Measurements from ENCODE around the gene SUPT3H.

The SUPT3H gene

DNA sequence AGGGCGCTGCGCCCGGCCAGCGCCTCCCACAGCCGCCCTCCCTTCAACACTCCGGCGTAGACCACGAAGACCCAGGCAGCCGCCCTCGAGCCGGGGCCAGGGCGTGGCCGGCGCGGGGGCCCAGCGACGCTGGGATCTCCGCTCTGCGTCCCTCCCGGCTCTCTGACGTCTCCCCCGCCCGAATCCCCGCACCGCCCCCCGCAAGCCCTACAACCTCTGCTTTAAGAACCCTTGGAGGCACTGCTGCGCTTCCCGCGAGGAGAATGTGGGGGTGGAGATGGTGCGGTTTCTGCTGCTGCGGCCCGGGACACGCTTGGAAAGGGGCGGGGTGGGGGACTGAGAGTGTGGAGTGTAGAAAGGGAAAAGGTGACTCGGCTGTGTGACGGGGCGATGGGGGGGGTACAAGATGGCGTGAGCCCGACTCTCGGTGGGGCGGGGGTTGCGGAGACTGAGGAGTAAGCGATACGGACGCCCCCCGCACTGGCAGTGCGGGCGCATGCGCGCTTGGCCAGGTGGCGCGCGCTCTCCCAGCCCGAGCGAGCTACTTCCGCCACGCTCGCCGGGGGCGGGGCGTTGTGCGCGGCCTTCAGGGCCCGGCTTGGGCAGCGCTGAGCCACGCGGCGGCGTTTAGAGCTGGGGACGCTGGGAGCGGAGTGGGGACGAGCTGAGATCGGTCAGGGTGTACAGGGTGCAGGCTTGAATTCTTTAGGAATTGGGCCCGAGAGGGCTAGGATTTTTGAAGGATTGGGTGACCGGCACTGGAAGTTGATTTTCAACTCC is at the start of gene SUPT3H:
Gene SUPT3H, minus strand, starts transcription at position 381 of the 780 bp plus-strand sequence.
- DNase-seq = peak; percentile 97

DNA sequence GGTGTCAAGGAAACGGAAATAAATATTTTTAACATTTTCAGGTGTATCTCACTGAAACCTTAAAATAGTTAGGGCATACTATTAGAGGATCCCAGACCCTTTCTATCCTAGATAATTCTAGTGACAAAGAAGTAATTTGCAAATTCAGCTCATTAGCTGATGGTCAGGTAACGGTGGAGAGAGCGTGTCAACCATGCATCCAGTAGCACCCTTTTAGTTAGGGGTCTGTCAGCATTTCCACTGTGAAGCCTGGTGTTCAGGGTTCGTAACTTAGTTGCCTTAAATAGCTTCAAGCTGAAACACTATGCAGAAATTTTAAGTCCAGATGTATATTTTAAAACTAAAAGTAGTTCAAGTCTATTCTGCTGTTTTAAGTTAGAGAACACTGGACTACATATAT is 48.5 kb upstream of the SUPT3H start:
- no peak for DNase-seq

DNA sequence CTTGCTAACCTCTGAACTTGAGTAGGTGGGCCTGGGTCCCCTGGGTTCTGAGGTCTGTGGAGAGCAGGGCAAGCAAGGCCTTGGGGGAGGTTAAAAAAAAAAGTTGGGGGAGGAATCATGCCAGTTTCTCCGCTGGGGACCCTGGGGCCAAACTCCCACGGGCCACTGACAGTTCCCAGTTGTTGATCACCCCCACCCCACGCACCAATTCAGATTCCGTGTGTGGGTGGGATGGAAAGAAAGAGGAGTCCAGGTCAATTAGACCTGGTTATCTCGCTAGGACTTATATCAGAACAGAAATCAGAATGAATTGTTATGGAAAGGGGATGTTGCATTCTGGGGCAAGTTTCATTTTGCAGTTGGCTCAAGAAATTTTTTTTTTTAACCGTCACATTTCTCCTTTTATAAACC is 46.7 kb upstream of the SUPT3H start:
- peak; percentile 70 for DNase-seq

DNA sequence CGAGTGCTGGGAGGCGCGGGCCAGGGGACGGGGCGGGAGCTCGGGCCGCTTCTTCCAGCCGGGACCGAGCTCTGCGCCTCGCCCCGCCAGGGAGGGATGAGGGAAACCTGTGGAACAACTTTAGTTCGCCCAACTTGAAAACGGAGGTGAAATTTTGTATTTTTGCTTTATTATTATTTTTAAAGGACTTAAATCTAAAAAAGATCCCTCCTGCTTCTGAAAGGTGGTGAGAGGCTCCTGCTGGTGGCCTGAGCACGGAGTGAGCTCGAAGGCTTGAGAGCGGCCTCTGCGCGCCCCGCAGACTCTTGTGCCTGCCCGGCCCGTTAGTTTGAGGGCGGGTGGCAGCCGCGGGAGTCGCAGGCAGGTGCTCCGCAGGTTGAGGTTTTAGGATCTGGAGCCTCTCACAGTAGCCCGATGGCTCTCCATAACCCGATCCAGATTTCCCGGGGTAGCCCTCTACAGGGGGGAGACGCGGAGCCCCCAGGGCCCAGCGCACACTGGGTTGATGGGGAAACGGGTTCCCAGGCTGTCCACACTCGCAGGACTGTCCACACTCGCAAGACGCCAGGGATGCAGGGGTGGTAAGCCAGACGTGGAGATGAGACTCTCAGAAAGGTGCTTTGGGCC is 46.2 kb upstream of the SUPT3H start:
- DNase-seq = peak; percentile 45

DNA sequence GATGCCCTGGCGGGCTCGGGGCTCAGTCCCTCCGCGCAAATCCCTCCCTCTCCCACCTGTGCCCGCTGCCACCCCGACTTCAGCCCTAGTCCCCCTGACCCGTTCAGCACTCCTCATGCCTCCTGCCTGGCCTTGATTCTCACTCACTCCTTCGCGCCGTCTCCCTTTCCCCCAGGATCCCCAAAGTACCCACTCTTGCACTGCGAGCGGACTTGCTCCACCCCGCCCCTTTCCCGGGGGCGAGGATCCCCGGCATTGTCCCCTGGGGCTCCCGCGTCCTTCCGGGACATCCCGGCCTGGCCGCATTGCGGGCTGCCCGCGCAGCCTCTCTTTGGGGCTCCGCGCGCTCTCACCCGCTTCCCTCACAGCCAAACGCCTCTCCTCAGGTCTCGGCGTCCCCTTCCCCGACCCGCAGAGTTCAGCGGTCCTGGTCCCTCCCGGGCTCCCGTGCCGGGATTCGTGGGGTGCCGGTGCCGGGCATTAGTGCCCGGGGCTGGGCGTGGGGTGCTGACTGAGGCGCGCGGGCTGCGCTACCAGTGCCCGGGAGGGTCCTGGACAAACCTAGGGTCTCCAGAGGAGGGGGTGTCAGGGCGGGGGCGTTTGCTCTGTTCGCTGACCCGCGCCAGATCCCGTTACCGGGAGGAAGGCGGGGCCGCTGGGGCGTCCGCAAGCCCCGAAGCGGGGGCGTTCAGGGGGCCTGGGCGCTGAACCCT is 45.5 kb upstream of the SUPT3H start:
- peak; percentile 67 for DNase-seq

DNA sequence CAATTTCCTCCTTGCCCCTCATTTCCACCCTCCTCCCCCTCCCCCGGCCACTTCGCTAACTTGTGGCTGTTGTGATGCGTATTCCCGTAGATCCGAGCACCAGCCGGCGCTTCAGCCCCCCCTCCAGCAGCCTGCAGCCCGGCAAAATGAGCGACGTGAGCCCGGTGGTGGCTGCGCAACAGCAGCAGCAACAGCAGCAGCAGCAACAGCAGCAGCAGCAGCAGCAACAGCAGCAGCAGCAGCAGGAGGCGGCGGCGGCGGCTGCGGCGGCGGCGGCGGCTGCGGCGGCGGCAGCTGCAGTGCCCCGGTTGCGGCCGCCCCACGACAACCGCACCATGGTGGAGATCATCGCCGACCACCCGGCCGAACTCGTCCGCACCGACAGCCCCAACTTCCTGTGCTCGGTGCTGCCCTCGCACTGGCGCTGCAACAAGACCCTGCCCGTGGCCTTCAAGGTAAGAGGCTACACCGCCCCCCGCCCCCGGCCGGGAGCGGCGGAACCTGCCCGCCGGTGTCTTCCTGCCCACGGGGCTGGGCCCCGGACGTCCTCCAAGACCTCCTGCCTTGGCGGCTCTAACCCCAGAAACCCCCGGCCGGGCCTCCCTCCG is 44.9 kb upstream of the SUPT3H start:
- peak; percentile 72 for DNase-seq

DNA sequence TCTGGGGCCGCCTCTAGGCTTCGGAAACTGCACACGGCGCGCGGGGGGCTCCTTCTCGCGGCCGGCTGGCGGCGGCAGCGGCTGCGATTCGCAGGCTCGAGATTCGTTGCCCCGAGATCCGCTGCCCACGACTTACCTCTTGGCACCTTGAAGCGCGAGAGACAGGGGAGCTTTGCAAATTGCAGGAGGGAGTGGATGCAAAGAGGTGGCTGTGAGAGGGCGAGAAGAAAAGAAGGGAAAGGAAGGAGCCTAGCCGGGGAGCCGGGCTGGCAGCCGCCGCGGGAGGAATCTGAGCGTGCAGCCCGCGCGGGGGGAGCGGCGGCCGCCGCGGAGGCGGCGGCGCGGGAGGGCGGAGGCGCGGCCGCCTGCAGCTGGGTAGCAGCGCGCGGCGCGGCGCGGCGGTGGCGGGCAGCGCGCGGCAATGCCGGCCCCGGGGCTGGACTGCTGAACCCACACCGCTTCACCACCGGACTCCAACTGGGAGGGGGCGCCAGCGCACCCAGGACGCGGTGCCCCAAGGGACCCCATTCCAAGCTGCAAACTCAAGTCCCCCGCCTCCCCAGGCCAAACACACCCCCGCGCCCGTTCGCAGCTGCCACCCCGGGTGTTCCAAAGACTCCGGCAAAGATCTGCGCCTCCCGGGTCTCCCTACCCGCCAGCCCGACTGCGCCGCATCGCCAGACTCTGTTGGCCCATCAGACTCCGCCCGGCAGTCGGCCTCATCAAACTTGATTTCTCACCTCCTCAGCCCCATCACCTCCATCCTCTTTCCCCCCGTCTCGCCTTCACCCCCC is 44.2 kb upstream of the SUPT3H start:
- DNase-seq = peak; percentile 75

DNA sequence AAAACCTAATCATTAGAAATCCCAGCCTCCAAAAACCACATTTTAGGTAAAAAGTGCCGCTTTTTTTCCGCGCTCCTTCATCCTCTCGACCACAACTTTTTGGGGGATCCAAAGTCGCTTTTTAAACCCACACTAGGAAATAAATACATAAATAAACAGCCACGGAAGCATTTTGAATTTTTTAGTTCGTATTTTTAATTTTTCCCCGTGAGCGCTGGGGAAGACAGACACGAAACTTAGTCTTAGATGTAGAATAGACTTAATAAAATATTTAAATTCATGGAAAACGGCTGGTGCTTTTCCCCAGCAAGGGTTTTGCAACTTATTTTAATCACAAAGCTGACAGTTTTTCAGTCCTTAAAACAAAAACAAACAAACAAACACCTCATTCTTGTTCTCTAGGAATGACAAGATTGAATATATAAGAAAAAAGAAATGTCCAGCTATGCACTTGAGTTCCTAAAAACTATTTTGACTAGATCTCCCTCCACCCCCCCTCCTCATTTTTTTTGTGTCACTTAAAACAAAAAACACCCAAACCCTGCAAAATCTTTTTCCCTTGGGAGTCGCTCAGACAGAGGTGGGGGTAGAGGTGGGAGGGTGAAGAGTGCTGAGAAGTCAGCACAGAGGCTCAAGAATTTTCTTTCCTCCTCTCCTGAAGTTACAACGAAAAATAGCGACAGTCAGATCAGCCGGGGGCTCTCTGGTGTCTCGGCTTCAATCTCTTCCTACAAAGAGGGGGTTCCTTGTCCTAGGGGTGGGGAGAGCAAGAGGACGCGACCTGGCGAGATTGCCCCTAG is 43.4 kb upstream of the SUPT3H start:
- DNase-seq = no peak

DNA sequence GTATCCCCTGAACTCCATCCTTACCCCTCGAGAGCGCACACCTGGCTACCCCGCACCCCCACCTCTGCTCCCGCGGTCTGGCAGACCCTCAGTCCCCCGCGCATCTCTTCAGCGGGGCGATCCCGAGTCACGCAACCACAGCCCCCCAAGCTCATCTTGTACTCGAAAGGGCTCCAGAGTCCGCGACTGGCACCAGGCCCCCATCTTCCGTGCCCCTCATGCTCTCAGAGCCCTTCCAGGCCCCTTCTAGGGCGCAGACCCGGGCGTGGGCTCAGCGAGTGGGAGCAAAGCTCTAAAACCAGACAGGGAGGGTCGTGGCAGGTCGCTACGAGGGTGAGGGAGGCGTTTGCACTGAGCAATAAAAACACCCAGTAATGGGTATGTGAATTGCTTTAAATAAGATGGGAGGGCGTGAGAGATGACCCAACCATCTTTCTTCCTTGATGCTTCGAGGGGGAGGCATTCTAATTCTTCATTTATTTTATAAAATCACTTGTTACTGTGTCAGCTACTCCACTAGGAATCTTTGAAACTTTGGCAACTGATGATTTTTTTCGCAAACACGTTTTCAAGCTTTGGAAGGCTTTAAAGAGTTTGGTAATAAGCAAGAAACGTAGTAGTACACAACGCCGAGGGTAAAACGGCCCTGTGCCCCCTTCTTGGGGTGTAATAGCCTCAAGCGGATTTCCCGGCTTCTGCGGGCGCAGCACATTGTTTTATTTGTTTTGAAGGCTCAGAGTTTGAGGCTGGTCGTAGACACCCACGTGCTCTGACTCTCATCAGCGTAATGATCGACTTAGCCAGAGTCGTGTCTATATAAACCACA is 42.6 kb upstream of the SUPT3H start:
- DNase-seq = peak; percentile 78

DNA sequence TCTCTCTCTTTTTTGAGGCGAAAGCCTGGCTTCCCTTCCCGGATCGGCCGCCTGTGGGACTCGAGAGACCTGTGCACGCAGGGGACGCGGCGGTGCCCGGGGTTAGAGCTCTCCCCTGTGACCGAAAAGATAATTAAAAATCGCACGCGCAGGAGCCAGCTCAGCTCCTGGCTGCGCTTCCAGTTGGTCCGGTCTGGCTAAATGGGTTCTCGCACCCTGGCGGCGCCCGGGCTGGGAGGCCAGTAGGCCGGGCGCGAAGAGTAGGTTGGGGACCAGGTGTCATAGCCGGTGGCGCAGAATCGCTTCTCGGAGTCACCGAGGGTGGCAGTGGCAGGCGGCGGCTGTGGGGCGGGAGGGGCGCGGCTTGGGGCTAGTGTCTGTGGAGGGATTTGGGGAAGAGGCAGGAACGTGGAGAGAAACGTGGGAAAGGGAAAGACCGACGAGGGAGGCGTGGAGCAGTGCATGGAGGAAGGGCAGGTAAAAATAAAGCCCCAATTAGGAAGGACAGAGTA is 41.9 kb upstream of the SUPT3H start:
- DNase-seq = peak; percentile 80

DNA sequence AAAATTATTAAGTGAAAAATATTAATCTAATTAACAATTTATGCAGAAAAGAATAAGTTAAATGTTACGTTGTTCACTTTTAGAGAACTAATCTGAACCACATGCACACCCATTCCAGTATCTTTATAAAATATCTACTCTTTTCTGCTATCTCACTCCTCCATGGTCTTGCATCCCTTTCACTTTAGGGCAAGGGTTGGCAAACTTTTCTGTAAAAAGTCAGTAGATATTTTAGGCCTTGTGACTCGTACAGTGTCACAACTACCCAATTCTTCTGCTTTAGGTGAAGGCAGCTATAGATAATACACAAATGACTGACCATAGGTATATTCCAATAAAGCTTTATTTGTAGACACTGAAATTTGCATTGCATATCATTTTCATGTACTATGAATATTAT is 39.7 kb upstream of the SUPT3H start:
- no peak for DNase-seq

DNA sequence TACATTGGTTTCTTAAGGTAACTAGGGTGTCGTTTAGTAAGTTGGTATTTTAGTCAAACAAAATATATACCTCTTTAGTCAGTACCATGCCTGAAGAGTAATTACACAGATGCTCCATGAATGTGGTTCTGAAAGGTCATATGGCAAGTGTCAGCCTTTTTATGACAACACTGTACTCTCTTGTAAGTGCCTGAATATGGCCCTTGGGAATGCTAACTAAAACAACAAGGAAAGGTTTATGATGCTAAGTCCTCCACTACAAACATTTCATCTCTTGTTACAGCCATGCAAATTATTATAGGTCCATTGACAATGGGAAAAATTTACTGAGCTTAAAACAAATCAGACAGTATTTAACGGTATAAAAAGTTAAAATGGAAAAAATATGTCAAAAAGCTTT is 39.0 kb upstream of the SUPT3H start:
- DNase-seq = no peak

DNA sequence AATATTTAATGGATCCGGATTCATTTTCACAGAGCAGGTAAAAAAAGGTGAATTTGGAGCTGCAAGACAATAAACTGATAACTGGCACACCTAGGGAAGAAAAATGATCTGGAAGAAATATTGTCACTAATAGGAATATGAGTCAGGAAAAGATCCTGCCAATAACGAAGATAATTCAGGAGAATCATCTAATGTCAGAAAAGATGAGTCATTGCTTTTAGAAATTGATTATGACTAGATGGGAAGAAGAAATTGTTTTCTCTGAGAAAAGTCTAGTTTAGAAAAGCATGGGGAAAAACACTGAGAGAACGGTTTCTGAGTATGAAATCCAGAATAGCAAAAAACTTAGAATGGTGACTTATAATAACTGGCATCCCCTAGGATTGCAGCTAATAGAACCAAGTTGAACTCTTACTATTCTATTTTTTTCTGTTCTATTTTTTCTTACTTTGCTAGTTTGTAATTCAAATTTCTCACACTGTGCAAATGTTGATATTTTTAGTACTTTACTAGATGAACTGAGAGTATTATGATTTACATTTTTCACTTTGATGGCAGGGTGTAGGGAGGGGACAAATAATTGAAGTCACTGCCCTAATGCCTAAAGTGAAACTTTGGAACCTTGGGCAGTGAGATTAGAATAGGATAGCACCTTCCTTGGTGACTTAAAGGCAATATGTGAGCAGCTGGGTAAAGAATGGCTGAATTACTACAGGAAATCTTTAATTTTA is 38.2 kb upstream of the SUPT3H start:
- DNase-seq = no peak

DNA sequence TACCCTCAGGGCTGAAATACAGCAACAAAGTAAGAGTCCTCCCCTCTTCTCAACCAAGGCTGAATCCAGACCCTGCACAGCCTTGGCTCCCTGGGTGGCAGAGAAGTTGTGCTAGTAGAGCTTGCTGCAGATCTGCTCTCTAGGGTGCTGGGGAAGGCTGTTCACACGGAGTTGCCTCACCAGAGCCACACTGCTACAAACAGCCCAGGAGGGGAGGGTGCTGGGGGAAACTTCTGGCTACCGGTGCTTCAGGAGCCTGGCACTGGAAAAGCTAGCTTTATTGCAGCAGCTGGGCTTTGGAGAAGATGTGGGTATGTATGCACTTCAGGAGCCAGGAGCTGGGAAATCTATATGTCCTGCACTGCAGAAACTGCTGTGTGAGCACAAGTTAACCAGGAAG is 37.6 kb upstream of the SUPT3H start:
- peak; percentile 11 for DNase-seq

DNA sequence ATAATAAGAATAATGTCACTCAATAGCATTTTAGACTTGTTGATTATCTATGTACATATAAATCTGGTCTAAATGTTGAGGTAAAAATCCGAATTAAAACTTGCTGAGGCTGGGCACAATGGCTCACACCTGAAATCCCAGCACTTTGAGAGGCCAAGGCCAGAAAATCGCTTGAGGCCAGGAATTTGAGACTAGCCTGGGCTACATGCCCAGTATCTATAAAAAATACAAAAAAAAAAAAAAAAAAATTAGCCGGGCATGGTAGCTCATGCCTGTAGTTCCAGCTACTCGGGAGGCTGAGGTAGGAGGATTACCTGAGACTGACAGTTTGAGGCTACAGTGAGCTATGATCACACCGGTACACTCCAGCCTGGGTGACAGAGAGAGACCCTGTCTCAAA is 34.2 kb upstream of the SUPT3H start:
- no peak for DNase-seq

DNA sequence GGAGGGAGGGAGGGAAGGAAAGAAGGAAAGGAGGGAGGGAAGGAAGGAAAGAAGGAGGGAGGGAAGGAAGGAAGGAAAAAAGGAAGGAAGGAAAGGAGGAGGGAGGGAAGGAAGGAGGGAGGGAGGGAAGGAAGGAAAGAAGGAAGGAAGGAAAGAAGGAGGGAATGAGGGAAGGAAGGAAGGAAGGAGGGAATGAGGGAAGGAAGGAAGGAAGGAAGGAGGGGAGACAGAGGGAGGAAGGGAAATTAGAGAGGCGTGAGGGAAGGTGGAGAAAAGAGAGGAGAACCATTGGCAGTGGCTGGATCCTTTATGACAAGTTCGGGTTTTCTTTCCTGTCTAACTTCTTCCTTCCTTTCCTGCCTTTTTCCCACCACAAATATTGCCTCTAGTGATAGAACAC is 22.3 kb upstream of the SUPT3H start:
- DNase-seq = no peak

DNA sequence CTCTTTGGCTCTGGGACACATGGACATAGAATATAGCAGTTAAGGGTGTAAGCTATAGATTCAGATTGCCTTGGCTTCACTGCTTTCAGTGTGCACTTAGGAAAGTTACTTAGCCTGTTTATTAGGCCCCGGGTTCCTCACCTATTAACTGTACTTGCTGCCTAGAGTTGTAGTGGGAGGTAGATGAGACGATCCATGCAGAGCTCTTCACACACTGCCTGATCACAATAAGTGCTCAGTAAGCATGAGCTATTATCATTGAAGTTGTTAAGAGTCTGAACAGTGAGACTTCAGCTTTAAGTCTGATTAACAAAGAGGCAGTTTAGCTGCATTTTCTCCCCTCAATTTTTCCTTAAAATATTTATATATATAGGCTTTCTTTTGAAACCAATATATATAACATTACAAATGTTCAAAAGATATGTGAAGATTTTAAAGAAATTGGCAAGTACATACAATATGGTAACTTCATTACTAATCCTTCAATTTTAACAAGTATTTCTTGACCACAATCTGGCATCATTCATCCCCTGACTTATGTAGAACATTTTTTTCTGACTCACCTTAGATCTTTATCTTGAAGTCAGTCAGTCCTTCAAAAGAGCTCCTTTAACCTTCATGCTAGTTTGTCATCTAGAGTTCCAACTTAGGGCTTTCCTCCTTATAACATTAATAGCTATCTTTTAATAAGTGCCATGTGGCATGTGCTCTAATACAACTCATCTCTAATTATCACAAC is 20.5 kb upstream of the SUPT3H start:
- no peak for DNase-seq

DNA sequence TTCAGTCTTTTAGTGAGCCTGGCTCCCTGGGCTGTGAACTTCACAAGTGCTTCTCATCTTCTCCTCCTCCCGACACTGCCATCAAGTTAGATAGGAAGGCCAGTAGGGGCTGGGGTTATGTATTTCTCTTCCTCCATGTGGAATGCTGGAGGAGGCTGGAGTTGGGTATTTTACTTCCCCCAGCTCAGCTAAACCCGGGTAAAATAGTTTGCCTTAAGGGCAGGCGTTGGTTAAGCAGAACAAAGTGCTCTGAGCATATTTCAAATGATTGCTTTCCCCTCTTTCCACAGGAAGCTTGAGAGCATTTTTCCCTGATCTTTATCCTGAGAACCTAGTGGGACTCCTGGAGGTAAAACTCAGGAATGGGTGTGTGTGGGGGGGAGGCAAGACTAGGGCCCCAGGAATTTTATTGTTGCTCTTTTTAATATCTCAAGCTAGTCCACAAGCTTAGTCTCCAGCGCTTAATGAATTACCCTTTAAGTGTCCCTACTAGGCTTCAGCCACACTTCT is 16.9 kb upstream of the SUPT3H start:
- DNase-seq = no peak

DNA sequence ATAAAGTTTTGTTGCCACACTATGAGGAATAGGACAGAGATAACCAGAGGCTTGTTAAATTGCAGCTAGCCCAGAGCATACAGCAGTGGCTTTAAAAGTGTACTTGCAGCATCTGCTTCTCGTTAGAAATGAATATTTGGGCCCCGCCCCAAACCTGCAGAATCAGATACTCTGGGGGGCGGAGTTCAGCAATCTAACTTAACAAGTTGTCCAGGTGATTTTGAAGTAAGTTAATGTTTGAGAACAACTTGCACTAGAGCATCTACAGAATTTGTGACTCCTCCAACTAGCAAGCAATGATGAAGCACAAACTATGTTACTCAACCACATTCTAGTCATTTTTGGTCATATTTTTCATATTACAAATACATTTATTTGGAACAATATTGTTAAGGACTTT is 10.6 kb upstream of the SUPT3H start:
- no peak for DNase-seq

Data from stimulated activated CD4-positive, alpha-beta T cell treated with anti-CD3 and anti-CD28 coated beads, Interleukin-15, amount 100 ng/mL, for 24 hours (primary cell).